ENCODE measurements around the gene LY6G6C. TPM values are rescaled to one million over a fixed set of nuclear protein-coding genes. Genes with fewer than 3 reads are reported as not detected.
A peak's percentile ranks its signal among the peaks of the same experiment; 100 is the strongest.

Gene LY6G6C
- total and polyA plus RNA-seq, 12 donors: not detected

- peaks cover 9 to 44% (median 23%) of the 10 kb centered on the region in 9 donors for H3K4me1 ChIP-seq
- H3K27ac ChIP-seq: peak overlapping the region in 2 of 10 donors; percentile 19 to 94
- no peak for TF ChIP-seq CTCF (IDR thresholded peaks at IDR 0.05)
- DNase-seq: no peak
- no peaks in the 10 kb centered on the region for H3K9me3 ChIP-seq
- H3K27me3 ChIP-seq: no peaks in the 10 kb centered on the region
- 84 to 91% methylated on average over 12 of the region's 12 CpGs for WGBS, 2 donors
- H3K36me3 ChIP-seq: peaks cover 0 to 41% (median 17%) of the 10 kb centered on the region in 9 donors
- no peak overlapping the region for H3K4me3 ChIP-seq
- intact Hi-C loops (cut with DNase I): loop anchor here in 6 of 10 donors (5.0 kb wide), 4 partner anchors 42 to 107 kb away; partner anchors contain the start of genes LY6G5C (in 1 of the 6) and VARS1 (in 1 of the 6)
- no peak for ATAC-seq
Measured at GRCh38 chr6:31725502-31726350, 4.2 kb upstream of the LY6G6C start.

GRCh38 chr6:31723980-31724691 lies 2.6 kb upstream of the LY6G6C start:
- H3K36me3 ChIP-seq: peaks cover 0 to 35% (median 17%) of the 10 kb centered on the region in 9 donors
- H3K27me3 ChIP-seq: no peaks in the 10 kb centered on the region
- no peak overlapping the region for H3K4me3 ChIP-seq
- no peak for TF ChIP-seq CTCF (IDR thresholded peaks at IDR 0.05)
- 81 to 83% methylated on average over 25 of the region's 25 CpGs for WGBS, 2 donors
- DNase-seq: peak; percentile 29 to 36
- ATAC-seq: peak in 3 of 8 donors; percentile 3 to 27 (median 9)
- intact Hi-C loops (cut with DNase I): no loop called here
- no peaks in the 10 kb centered on the region for H3K9me3 ChIP-seq
- H3K4me1 ChIP-seq: peaks cover 9 to 35% (median 16%) of the 10 kb centered on the region in 9 donors
- H3K27ac ChIP-seq: peak overlapping the region in 5 of 10 donors; percentile 14 to 60 (median 28)

- Histone ChIP-seq H3K4me1 (peaks cover 4 to 29% (median 9%) of the 10 kb centered on the region in 9 donors), H3K9me3 (no peaks in the 10 kb centered on the region), H3K36me3 (peaks cover 0 to 34% (median 17%) of the 10 kb centered on the region in 9 donors), H3K27me3 (no peaks in the 10 kb centered on the region), H3K4me3 (peak within 1 kb of the TSS in 1 of 10 donors; percentile 2), H3K27ac (peak within 1 kb of the TSS in 5 of 10 donors; percentile 14 to 60 (median 28))
- WGBS, 2 donors: 56 to 59% methylated on average over 46 of the region's 46 CpGs
- no peak for DNase-seq
- peak in 2 of 8 donors; percentile 17 to 20 for ATAC-seq
- no peak for TF ChIP-seq CTCF (IDR thresholded peaks at IDR 0.05)
- intact Hi-C loops (cut with DNase I): no loop called here
Measured at GRCh38 chr6:31723245-31723979, 1.9 kb upstream of the LY6G6C start, which contains the start of gene MPIG6B. Gene MPIG6B, plus strand, starts transcription at chr6:31723373. Its CDS starts 11 bp downstream, at chr6:31723384.

All from heart right ventricle (tissue), 16 donors.